SK-N-SH (cell line): ENCODE results near the gene FRAT2. TPM values are rescaled to one million over a fixed set of nuclear protein-coding genes. Genes with fewer than 3 reads are reported as not detected.

ENCODE experiments used
- CTCF ChIA-PET: fragments of 300-600, 350-600 bp; formaldehyde crosslinking; extraction: SDS; loops from one replicate; lab custom pipeline; 2021; lab: Yijun Ruan, JAX
- POLR2A ChIA-PET: fragments of 350-600 bp; sonication (Branson Sonifier 250); formaldehyde crosslinking; extraction: SDS; loops from one replicate; lab custom pipeline; 2020; ENCODE audit warnings: antibody characterized with exemption, inconsistent platforms; lab: Yijun Ruan, JAX
- DNase-seq: peaks from one replicate; pipeline ENCODE4 v3.0.0; 2012
- H2AFZ ChIP-seq: fragments of 200-600 bp; sonication (generic); 2 replicates; pipeline ENCODE4 v1.8.1; 2016; ENCODE audit warnings: antibody characterized with exemption, mild to moderate bottlenecking, low read depth
- H3F3A ChIP-seq: fragments of 200-600 bp; sonication (generic); replicated peaks from 2 replicates; pipeline ENCODE3; 2016; ENCODE audit warnings: antibody characterized with exemption, mild to moderate bottlenecking; ENCODE audit not compliant: insufficient read depth
- H3K27ac ChIP-seq, 2 experiments: fragments of 200-500 bp in 1 of 2; fragments of 200-600 bp in 1 of 2; sonication (Bioruptor generic) in 1 of 2; sonication (generic), shearing (Covaris generic) in 1 of 2; 2 replicates each; pipeline versions ENCODE4 v1.5.1 to v1.6.1; 2014 to 2016; ENCODE audit warnings: low read depth in 2 of 2, inconsistent platforms in 1 of 2, low read length in 1 of 2, mild to moderate bottlenecking in 1 of 2, mixed read lengths in 1 of 2
- H3K27me3 ChIP-seq: fragments of 200-600 bp; sonication (generic), shearing (Covaris generic); 2 replicates; pipeline ENCODE4 v1.6.1; 2016; ENCODE audit warnings: mixed run types; ENCODE audit not compliant: insufficient read depth
- H3K36me3 ChIP-seq, 2 experiments: fragments of 200-500 bp in 1 of 2; fragments of 200-600 bp in 1 of 2; sonication (Bioruptor generic) in 1 of 2; sonication (generic) in 1 of 2; replicated peaks in 1 of 2; 2 replicates each; pipeline versions ENCODE3 to v1.5.1; 2014 to 2016; ENCODE audit warnings: low read length in 1 of 2, mild to moderate bottlenecking in 1 of 2; ENCODE audit not compliant: insufficient read depth in 2 of 2, control insufficient read depth in 1 of 2
- H3K4me1 ChIP-seq, 2 experiments: fragments of 200-500 bp in 1 of 2; fragments of 200-600 bp in 1 of 2; sonication (Bioruptor generic) in 1 of 2; sonication (generic), shearing (Covaris generic) in 1 of 2; 2 replicates each; pipeline versions ENCODE4 v1.5.1 to v1.6.1; 2014 to 2016; ENCODE audit warnings: low read depth in 1 of 2, low read length in 1 of 2, mixed run types in 1 of 2; ENCODE audit not compliant: insufficient read depth in 2 of 2, control insufficient read depth in 1 of 2
- H3K4me2 ChIP-seq: fragments of 200-600 bp; sonication (generic), shearing (Covaris generic); 2 replicates; pipeline ENCODE4 v1.6.1; 2017; ENCODE audit warnings: mixed run types
- H3K4me3 ChIP-seq, 2 experiments: fragments of 200-500 bp in 1 of 2; fragments of 200-600 bp in 1 of 2; sonication (Bioruptor generic) in 1 of 2; sonication (generic), shearing (Covaris generic) in 1 of 2; 2 replicates each; pipeline versions ENCODE4 v1.5.1 to v1.8.1; 2014 to 2016; ENCODE audit warnings: low read depth in 2 of 2, inconsistent platforms in 1 of 2, low read length in 1 of 2, mild to moderate bottlenecking in 1 of 2, mixed read lengths in 1 of 2, moderate library complexity in 1 of 2
- H3K79me2 ChIP-seq: fragments of 200-600 bp; sonication (generic); 2 replicates; pipeline ENCODE4 v1.8.1; 2017; ENCODE audit warnings: mild to moderate bottlenecking; ENCODE audit not compliant: insufficient read depth
- H3K9ac ChIP-seq: fragments of 200-600 bp; sonication (generic); 2 replicates; pipeline ENCODE4 v1.6.1; 2017; ENCODE audit warnings: mixed run types
- H3K9me2 ChIP-seq: fragments of 200-600 bp; sonication (generic); 2 replicates; pipeline ENCODE4 v1.6.1; 2017; ENCODE audit warnings: mixed run types
- H3K9me3 ChIP-seq: fragments of 200-600 bp; sonication (generic); 2 replicates; pipeline ENCODE4 v1.6.1; 2017; ENCODE audit warnings: mixed run types, mild to moderate bottlenecking, moderate library complexity
- H4K20me1 ChIP-seq: fragments of 200-600 bp; sonication (generic); 2 replicates; pipeline ENCODE4 v1.6.1; 2017; ENCODE audit warnings: mild to moderate bottlenecking, mixed run types; ENCODE audit not compliant: insufficient read depth
- ELF1 ChIP-seq: IDR thresholded peaks from 2 replicates; pipeline ENCODE4 v1.4.0; 2012
- EP300 ChIP-seq, 2 experiments: IDR thresholded peaks; 2 replicates each; pipeline versions ENCODE4 v1.4.0 to v1.6.1; 2012; ENCODE audit warnings: borderline replicate concordance in 1 of 2, low read depth in 1 of 2, low read length in 1 of 2
- EZH2phosphoT487 ChIP-seq: fragments of 200-600 bp; sonication (generic); IDR thresholded peaks from 2 replicates; pipeline ENCODE4 v1.6.1; 2017; ENCODE audit warnings: low read depth, mixed run types, mild to moderate bottlenecking, antibody characterized with exemption, moderate library complexity, borderline replicate concordance
- FOSL2 ChIP-seq: IDR thresholded peaks from 2 replicates; pipeline ENCODE4 v1.4.0; 2012; ENCODE audit warnings: low read depth, mild to moderate bottlenecking, moderate library complexity, borderline replicate concordance
- IRF3 ChIP-seq: fragments of 150-350 bp; IDR thresholded peaks from 2 replicates; pipeline ENCODE4 v1.6.1; 2016; ENCODE audit warnings: mild to moderate bottlenecking, low read depth, low read length
- MXI1 ChIP-seq: IDR thresholded peaks from 2 replicates; pipeline ENCODE4 v1.6.1; 2012; ENCODE audit warnings: mild to moderate bottlenecking, low read depth, low read length, improper control_type of control experiment
- NFIC ChIP-seq: IDR thresholded peaks from 2 replicates; pipeline ENCODE4 v1.4.0; 2012; ENCODE audit warnings: borderline replicate concordance
- PBX3 ChIP-seq: IDR thresholded peaks from 2 replicates; pipeline ENCODE4; 2012
- POLR2AphosphoS5 ChIP-seq: IDR thresholded peaks from 2 replicates; pipeline ENCODE4 v1.6.1; 2012; ENCODE audit warnings: low read depth, low read length
- RAD21 ChIP-seq: IDR thresholded peaks from 2 replicates; pipeline ENCODE4 v1.6.1; 2012; ENCODE audit warnings: mild to moderate bottlenecking, low read length
- RCOR1 ChIP-seq: fragments of 150-350 bp; IDR thresholded peaks from 2 replicates; pipeline ENCODE4 v1.6.1; 2017; ENCODE audit warnings: antibody characterized with exemption, low read length
- REST ChIP-seq: IDR thresholded peaks from 2 replicates; pipeline ENCODE4 v1.6.1; 2012; ENCODE audit warnings: mild to moderate bottlenecking, low read depth, low read length, moderate library complexity
- RFX5 ChIP-seq: IDR thresholded peaks from 2 replicates; pipeline ENCODE4 v1.6.1; 2012; ENCODE audit warnings: mild to moderate bottlenecking, improper control_type of control experiment, low read length
- RXRA ChIP-seq: IDR thresholded peaks from 2 replicates; pipeline ENCODE4 v1.4.0; 2012; ENCODE audit warnings: low read depth, mild to moderate bottlenecking, borderline replicate concordance
- TCF12 ChIP-seq: IDR thresholded peaks from 2 replicates; pipeline ENCODE4 v1.4.0; 2012
- TEAD4 ChIP-seq: IDR thresholded peaks from 2 replicates; pipeline ENCODE4 v1.4.0; 2012; ENCODE audit warnings: mild to moderate bottlenecking, borderline replicate concordance; ENCODE audit not compliant: insufficient read depth
- USF1 ChIP-seq: IDR thresholded peaks from 2 replicates; pipeline ENCODE4 v1.4.0; 2012; ENCODE audit warnings: low read depth, borderline replicate concordance
- YY1 ChIP-seq: IDR thresholded peaks from 2 replicates; pipeline ENCODE4 v1.4.0; 2012; ENCODE audit warnings: low read depth, mild to moderate bottlenecking
- WGBS: methylation state at CpG from one replicate; pipeline ENCODE4 v1.1.6; 2017; ENCODE audit warnings: low lambda C conversion rate; 5-methylcytosine and 5-hydroxymethylcytosine counted together
- polyA plus RNA-seq, 3 experiments: library from polyadenylated mRNA; depleted of rRNA; stranded (reverse); fragments of >200 nt; gene quantifications; 2 replicates each; pipeline ENCODE4 v1.2.3, GENCODE V29; 2012
- TF ChIP-seq, protein P1 (sequence below): IDR thresholded peaks from 2 replicates; pipeline ENCODE4 v1.4.0; 2012; ENCODE audit warnings: low read depth
- TF ChIP-seq, protein P2 (sequence below): IDR thresholded peaks from 2 replicates; pipeline ENCODE4 v1.4.0; 2012; ENCODE audit warnings: low read depth, borderline replicate concordance

The FRAT2 gene
- polyA plus RNA-seq, 1 of the 3 experiments (the other 2 are of a cell fraction), result 2.4 TPM

DNA sequence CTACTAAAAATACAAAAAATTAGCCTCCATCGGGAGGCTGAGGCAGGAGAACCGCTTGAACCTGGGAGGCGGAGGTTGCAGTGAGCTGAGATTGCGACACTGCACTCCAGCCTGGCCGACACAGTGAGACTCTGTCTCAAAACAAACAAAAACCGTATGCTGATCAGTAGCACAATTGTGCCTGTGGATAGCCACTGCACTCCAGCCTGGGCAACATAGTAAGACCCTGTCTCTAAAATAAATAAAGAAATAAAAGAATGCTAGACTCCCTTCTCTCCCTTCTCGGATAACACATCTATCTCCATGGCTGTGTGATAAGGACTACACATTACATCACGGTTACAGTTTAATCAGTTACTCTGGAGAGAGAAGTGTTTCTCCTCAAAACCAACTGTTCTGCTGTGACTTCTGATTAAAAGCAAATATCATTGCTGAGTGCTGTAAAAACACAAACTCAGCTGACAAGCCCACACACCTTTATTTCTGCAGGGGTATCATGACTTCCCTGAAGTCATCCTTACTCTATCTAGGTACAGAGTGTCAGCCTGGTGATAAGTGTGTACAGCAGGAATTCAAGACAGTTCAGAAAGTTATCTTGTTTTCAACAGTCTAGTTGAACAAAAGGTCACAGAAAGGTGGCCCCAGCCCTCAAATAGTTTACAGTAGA is 36.8 kb downstream of the FRAT2 start:
- CTCF ChIA-PET, result no interaction called here
- Histone ChIP-seq H4K20me1 (no peaks in the 10 kb centered on the region), H3K9me3 (no peaks in the 10 kb centered on the region), H2AFZ (no peak overlapping the region), H3K4me1 (no peaks in the 10 kb centered on the region), H3K79me2 (no peaks in the 10 kb centered on the region), H3F3A (no peaks in the 10 kb centered on the region), H3K9me2 (no peaks in the 10 kb centered on the region), H3K27ac (no peak overlapping the region), H3K9ac (no peak overlapping the region), H3K4me3 (no peak overlapping the region), H3K4me2 (no peak overlapping the region), H3K27me3 (no peaks in the 10 kb centered on the region), H3K36me3 (no peaks in the 10 kb centered on the region)
- TF ChIP-seq EZH2phosphoT487 (no peak), TCF12 (no peak), PBX3 (no peak), ELF1 (no peak), RAD21 (no peak), USF1 (no peak), EP300 (IDR thresholded peaks at IDR 0.05; ENCODE audit: borderline replicate concordance in 1 of 2, low read depth in 1 of 2, low read length in 1 of 2) (no peak), POLR2AphosphoS5 (no peak), FOSL2 (no peak), MXI1 (no peak), RFX5 (no peak), TEAD4 (no peak), YY1 (no peak), IRF3 (no peak), NFIC (no peak), RXRA (no peak), REST (no peak), RCOR1 (no peak)
- TF ChIP-seq, protein P1, sequence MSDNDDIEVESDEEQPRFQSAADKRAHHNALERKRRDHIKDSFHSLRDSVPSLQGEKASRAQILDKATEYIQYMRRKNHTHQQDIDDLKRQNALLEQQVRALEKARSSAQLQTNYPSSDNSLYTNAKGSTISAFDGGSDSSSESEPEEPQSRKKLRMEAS, result no peak
- TF ChIP-seq, protein P2, sequence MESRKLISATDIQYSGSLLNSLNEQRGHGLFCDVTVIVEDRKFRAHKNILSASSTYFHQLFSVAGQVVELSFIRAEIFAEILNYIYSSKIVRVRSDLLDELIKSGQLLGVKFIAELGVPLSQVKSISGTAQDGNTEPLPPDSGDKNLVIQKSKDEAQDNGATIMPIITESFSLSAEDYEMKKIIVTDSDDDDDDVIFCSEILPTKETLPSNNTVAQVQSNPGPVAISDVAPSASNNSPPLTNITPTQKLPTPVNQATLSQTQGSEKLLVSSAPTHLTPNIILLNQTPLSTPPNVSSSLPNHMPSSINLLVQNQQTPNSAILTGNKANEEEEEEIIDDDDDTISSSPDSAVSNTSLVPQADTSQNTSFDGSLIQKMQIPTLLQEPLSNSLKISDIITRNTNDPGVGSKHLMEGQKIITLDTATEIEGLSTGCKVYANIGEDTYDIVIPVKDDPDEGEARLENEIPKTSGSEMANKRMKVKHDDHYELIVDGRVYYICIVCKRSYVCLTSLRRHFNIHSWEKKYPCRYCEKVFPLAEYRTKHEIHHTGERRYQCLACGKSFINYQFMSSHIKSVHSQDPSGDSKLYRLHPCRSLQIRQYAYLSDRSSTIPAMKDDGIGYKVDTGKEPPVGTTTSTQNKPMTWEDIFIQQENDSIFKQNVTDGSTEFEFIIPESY, result no peak
- WGBS, result 83% methylated on average over 8 of the region's 8 CpGs
- POLR2A ChIA-PET, result no interaction called here
- no peak for DNase-seq
